NCI-H2171 treated with DMSO at 0.1 percent for 48 hours (cell line): Measurements from ENCODE around the gene S1PR3.

Source experiments
- DNase-seq: peaks from one replicate; lab custom pipeline; 2025; lab: John Stamatoyannopoulos, UW

The S1PR3 gene

DNA sequence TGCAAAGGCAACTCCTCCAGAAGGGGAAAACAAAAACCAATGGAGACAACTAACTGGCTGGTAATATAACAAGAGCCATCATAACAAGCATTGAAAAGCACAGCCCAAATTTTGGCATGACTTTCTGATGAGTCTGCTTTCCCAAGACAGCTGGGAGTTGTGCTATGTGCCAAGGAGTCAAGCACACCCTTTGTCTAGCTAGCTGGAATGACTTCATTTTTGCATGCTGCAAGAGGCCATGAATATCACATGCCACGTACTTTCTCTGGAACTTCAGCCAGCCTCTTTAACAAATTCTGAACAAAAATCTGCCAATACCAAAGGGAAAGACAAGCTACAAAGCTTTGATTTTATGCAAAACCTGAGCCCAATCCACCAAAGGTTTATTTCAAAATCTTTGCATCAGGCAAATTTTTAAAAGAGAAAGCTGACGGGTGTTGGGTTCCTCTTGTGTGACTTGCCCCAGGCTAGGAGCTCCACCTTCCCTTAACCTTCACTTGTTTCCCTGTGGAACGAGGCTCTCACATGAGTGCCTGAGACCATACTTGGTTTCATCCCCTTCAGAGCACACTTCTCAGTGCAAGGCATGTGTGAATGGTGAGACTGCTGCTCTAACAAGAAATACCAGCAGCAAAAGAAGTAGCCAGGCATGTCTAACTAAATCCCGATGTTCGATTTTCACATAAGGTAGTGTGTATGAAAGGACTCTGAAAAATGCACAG, 47.3 kb downstream of the S1PR3 start:
- DNase-seq: no peak

- DNase-seq: no peak
Observed at GRCh38 chr9:89039104-89039465, 47.8 kb downstream of the S1PR3 start.

DNA sequence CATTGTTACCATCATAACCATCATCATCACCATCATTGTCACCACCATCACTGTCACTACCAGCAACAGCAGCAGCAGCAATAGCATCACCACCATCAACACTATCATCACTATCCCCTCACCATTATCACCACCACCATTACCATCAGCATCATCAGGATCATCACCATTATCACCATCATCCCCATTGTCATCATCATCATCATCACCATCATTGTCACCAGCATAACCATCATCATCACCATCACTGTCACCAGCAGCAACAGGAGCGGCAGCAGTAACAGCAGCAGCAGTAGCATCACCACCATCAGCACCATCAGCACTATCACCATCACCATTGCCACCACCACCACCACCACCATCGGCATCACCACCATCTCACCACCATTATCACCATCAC, 48.4 kb downstream of the S1PR3 start:
- DNase-seq: no peak

- peak; percentile 56 for DNase-seq
Observed at GRCh38 chr9:89042984-89043383, 51.7 kb downstream of the S1PR3 start.

DNA sequence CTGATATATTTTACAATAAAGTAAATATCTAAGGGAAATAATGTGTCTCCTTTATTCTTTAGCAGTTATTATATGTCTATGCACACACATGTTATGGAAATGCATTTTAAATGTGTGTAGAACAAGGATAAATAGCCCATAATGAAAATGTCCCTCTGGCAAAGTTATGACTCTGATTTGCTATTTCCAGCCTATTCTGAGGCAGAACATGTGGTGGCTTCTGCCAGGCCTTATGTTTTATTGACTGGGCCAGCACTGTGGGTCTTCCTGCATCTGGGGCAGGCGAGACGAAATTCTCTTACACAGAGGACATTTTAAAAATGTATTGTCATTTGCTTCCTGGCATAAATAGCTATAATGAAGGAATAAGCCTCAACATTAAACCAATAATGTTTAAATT, 52.8 kb downstream of the S1PR3 start:
- DNase-seq: no peak

- DNase-seq: no peak
Observed at GRCh38 chr9:89044881-89045280, 53.6 kb downstream of the S1PR3 start.

- DNase-seq: no peak
Observed at GRCh38 chr9:89046832-89047231, 55.6 kb downstream of the S1PR3 start.

- DNase-seq: no peak
Observed at GRCh38 chr9:89047667-89048066, 56.4 kb downstream of the S1PR3 start.

DNA sequence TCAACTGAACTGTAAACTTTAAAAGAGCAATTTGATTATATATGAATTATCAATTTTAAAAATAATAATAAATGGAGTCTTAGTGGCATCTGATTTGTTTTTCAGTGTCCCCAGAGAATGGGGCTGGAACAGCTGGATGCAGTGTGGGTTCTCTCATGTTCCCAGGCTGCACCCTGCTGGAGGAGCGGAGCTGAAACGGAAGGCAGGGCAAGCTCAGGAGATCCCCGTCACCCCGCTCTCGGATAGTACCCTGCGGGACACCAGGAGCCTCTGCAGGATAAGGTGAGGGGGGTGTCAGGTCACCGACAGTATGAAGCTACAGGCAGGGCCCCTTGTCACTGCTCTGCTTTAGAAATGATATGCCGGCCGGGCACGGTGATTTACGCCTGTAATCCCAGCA, 57.3 kb downstream of the S1PR3 start:
- no peak for DNase-seq

- DNase-seq: no peak
Observed at GRCh38 chr9:89049646-89050045, 58.4 kb downstream of the S1PR3 start.

DNA sequence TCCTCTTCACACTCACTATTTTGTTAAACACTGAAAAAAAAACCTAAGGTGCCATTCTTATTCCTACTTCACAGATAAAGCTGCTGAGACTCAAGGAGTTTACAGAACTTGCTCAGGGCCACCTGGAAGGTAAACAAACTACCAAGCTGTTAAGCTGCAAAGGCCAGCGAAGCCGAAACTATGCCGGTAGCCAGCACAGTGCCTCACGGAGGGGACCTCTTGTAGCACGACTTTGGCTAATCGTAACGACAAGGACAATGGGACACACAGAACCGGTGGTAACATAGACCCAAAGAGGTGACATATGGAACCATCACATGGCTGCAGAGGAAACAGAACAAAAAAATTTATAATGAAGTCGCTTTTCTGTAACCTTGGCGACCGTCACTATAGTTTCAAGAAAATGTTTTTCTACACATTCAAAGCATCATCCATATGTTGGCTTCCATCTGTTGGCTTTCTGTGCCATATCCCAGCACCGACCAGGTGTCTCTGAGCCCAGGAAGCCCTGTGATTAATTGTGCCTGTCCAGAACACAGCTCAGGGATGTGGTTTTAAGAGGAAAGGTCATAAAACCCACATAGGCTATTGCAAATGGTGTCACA, 60.3 kb downstream of the S1PR3 start:
- peak; percentile 80 for DNase-seq

DNA sequence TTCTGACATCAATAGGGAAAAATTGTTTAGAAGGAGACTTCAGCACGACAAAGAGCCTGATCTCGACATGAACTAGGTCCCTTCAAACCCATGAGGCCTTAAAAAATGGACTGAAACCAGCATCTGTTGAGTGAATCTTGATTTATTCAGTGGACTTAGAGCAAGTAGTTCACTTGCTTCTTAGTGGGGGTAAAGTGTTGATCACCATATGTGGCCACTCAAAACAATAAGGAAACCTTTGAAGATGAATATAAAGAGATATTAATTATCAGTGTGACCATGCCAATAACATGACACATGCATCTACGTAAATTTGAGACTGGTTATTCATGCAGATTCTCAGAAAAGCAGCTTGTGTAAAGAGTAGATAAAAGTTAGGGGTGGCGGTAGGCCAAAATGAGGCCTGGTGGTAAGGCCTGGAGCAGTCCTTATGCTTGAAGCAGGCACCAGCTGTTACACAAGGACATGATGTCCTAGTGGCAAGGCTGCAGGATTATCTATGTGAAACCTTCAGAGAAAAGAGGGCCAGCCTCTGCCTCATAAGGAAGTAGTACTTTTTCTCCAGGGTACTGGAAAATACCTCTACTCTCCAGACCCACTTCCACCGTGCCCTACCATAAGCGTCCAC, 61.3 kb downstream of the S1PR3 start:
- no peak for DNase-seq

DNA sequence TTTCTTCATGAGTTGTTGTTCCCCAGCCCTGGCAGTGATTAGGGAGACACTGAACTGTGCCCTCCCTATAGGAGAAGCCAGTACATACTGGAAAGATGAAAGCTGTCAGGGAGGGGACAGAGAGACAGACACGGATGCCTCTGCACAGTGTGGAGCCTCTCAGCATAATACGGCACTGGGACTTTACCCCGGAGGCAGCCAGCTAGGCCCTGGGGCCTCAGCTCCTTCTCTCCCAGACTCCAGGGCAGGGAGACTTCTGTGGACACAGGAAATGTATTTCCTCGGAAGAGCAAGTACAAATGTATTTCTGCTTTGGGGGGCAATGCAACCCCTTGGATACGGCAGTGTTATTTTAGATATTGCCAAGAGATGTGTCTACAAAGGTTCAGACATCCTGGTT, 62.0 kb downstream of the S1PR3 start:
- no peak for DNase-seq
